ENCODE measurements around the gene BANP.
"Not testable (repeated sequence)": the region's sequence is repeated elsewhere in the genome, so short reads cannot be mapped to it uniquely, and the experiment has no call there.

The BANP gene

DNA sequence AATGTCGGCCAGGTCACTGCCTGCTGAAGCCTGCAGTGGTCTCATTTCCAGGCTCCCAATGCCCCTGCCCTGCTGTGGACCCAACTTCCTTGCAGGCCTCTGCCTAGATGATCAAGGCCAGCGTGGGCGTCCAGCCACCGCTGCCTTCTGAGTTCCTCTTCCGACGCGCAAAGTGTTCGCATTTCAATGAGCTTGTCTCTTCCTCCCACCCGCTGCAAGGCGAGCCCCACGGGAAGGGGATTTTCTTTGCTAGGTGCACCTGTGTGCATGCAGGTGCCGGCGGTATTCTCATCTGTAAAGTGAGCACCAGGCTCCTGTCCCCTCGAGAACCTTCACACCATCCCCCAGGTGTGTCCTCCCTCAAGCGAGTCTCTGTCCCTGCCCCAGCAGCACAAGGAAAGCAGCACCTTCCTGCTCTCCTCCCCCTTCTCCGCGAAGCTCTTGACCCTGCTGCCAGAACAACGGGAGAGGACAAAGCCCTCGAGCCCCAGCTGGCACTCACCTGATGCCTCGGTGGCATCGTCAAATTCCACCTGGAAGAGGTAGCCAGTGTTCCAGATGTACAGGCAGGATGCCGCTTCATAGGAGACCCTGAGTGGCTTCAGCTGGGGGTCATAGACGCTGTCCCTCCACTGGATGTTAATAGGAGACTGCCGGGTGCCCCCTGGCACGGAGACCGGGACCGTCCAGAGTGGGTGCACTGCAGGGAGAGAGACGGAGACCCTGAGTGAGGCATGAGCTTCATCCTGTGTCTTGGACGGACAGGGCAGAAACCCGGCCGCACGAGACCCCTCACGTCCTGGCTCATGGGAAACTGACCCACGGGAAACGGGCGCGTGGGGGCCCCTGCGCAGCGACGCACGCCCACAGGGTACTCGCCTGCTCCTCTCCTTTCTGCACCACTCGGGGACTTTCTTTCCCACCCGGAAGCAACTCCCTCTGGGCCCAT lies 24.7 kb upstream of the BANP start:
- DNase-seq: peak; percentile 48

DNA sequence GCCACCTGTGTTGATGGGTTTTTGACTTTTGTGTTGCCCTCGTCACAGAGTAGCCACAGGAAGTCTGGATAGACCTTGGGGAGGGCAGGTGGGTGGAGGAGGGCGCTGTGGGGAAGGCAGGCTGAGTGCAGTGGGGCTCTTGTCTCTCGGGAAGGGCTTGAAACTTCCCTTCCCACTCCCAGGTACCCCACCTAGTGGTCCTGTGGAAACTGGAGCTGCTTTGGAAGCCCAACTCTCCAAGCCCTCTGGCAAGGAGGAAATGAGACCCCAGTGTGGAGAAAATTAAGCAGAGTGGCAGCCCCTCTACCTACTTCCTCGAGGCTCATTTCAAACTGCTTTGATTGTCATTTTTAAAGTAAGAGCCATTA lies 24.1 kb upstream of the BANP start:
- DNase-seq: no peak

DNA sequence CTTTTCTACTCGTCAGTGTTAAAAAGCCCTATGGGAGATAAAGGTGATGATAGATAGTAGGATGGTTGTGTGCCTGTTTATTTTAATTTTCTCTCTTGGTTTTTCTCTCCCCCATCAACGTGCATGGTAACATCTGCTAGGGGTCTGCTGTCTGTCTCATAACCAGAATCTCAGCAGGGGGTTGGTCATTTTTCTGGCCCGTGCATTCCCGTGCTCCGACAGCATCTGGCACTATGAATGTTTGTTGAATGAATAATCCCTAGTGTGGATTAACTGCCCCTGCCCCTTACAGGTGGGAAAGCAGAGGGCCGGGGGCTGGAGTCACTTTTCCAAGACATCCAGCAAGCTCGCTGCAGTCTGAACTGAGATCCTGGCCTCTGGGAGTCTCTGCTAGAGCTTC lies 21.2 kb upstream of the BANP start:
- no peak for DNase-seq

DNA sequence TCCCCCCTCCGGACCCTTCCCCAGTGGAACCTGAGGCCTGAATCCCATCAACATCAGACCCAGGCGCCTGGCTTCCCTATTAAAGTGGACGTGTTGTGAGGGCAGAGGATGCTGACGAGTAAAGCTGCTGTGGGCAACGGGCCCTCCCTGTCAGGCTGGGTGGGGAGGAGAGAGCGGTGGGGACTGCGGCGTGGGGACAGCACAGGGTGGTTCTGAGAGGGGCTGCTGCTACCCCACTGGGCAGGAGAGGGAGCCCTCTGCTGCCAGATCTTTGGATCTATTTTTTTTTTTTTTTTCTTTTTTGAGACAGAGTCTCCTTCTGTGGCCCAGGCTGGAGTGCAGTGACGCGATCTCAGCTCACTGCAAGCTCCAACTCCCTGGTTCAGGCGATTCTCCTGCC lies 20.8 kb upstream of the BANP start:
- no peak for DNase-seq

DNA sequence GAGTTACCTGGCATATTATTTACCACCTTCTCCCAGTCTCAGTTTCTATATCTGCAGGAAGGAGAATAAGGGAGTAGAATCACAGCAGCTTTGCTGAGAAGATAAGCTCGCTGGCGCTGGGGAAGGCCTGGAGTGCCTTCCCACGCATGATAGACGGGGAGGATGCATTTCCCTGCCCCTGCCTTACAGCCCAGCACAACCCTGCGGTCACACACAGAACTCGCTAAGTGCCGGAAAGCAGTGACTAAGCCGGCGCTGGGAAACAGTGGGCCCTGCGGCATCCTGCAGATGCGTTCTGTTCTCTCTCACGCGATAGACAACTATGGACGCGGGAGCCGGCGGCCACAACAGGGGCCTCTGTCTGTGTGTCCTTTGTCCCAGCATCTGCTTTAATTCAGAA lies 19.7 kb upstream of the BANP start:
- DNase-seq: no peak

DNA sequence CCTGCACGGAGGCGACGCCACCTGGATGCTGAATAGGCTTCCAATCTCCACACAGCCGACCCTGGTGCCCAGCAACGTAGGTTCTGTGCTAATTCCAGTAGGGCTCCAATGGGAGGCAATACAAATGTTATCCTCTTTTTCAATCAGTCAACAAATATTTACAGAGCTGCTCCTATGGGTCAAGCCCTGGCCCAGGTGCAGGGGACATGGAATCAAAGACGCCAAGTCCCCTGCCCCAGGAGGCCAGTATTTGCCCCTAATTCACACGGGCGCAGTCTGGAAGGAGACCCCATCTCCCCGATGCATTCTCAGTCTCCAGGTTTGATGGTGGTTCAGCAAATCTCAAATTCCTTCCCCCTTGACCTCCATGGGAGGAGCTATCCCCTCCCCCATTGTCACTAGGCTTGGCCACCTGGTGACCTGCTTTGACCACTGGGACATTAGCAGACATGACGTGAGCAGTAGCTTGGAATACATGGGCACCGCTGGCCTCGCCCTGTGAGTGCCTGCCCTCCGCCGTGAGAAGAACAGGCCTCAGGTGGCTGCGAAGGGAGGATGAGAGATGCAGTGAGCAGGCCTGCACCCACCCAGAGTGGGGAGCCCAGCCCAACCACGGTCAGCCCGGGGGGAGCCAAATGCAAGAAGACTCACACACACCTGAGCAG lies 18.6 kb upstream of the BANP start:
- not testable (repeated sequence) for DNase-seq

DNA sequence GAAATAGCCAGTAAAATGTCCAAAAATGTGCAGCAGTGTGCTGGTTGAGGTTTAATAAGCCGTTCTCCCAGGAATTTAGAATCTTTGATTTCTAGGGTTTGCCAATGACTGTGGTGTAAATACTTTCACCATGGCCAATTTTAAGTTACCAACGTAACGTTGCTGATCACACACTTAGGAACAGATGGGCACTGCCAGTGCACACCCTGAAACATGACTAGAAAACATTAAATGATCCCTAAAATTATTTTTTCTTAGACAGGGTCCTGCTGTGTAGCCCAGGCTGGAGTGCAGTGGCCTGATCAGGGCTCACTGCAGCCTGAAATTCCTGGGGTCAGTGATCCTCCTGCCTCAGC lies 18.1 kb upstream of the BANP start:
- no peak for DNase-seq

DNA sequence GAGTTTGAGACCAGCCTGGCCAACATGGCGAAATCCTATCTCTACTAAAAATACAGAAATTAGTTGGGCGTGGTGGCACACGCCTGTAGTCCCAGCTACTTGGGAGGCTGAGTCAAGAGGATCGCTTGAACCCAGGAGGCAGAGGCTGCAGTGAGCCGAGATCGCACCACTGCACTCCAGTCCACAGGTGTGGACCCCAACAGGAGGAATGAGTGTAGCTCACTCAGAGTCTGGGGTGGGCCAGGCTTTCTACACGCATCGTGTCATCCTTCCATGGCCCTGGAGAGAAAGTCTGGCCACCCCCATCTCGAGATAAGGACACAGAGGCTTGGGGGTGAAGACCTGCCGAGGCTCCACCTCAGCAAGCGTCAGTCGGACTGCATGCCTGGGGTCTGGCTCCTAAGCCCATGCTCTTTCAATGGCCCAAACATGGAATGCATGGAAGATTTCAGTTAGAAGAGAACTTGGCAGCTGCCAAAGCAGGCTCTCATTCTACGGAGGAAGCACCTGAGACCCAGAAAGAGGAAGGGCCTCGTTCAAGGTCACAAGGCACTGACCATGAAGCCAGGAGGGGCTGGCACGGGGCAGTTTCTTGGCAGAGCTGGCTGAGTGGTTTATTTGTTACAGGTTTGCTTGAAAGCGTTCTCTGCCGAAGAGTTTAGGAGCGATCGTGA lies 16.3 kb upstream of the BANP start:
- DNase-seq: not testable (repeated sequence)

DNA sequence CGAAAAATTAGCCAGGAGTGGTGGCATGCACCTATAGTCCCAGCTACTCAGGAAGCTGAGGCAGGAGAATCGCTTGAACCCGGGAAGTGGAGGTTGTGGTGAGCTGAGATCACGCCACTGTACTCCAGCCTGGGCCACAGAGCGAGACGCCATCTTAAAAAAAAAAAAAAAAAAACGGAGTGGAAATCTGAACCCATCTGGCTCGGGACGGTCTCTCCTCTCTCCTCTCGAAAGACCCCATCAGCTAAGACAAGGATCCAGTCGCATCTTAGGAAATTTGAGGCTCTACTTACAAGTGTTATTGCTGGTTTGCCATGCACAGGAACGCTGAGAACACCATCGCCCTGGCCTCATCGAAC lies 15.2 kb upstream of the BANP start:
- not testable (repeated sequence) for DNase-seq

DNA sequence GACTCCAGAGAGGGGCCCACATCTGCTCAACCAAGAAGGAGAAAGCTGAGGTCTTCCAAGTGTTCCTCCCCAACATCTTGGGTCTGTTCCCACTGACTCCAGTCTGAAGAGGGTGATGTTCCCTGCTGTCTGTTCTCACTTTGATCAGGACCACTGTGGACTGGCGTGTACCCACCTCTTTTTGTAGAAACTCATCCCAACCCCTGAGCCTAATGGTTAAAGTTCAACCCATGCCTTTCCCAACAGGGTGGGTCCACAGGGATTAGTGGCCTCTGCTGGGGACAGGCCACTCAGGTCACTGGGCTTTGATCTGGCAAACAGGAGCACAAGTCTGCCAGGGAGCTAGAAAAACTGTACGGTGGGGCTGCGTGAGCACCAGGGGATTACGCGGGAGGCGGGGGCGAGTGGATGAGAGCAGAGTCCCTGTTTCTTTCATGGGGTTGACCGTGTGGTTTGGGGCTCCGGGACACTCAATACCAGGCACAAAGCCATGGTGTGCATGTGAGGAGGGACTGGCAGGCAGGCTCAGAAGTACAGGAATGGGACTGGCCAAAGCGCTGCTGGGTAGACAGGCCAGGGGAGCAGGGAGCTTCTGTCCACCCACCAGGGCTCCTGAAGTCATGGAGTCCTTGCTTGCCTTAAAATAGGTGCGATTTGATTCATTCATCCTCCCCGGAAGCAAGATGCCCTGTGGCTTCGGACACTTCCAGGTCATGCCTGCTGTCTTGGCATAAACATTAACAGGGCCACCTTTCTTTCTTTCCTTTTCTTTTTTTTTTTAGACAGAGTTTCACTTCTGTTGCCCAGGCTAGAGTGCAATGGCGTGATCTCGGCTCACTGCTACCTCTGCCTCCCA lies 14.6 kb upstream of the BANP start, which contains the start of gene CA5A:
TSS of gene CA5A (minus strand) at position 155 of the 856 bp plus-strand sequence. CDS start at position 76, 79 bp downstream.
- DNase-seq: no peak

DNA sequence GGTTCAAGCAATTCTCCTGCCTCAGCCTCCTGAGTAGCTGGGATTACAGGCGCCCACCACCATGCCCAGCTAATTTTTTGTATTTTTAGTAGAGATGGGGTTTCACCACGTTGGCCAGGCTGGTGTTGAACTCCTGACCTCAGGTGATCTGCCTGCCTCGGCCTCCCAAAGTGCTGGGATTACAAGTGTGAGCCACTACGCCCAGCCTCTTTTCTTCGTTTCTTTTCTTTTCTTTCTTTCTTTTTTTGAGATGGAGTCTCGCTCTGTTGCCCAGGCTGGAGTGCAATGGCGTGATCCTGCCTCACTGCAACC lies 14.0 kb upstream of the BANP start:
- DNase-seq: not testable (repeated sequence)

DNA sequence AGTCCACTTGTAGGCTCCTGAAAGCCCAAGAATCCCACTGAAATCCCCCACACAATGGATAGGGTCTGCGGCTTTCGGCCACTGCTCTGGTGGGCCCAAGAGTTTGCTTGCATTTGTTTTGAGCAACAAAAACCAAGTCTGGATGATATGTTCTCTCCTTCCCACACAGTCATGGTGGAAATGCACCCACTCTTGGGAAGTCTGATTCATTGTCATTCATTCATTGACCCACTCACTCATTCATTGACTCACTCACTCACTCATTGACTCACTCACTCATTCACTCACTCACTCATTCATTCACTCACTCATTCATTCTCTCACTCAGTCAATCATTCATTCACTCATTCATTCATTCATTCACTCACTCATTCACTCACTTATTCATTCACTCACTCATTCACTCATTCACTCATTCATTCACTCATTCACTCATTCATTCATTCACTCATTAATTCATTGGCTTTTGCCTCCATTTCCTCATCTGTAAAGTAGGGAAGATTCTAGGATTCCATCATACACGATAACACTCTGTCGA lies 12.8 kb upstream of the BANP start:
- no peak for DNase-seq

DNA sequence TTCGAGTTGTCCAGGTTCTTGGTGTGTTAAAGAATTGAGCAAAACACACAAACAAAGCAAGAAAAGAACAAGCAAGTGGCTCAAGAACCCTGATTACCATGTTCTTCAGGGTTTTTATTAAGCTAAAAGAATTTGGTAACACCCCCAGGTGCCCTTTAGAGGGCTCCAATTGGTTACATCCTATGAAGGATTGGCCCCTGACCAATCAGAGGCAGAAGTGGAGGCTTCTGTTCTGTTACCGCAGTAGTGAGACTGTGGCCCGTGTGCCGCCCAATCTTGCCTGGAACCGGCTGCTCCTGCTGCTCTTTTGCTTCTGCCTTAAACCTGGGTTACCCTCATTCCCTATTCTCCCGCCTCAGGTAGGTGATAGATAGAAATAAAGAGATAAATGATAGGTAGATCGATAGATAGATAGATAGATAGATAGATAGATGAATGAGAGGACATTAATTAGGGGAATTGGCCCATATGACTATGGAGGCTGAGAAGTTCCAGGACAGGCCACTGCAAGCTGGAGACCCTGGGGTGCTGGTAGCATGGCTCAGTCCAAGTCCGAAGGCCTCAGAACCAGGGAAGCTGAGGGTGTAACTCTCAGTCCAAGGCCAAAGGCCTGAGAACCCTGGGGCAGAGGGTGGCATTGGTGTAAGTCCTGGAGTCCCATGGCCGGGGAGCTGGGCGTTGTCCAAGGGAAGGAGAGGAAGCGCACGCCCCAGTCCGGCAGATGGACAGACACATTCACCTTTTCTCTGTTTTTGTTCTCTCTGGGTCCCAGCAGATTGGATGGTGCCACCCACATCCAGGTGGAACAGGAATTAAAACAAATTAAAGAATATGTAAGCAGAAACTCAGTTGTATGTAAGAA lies 11.4 kb upstream of the BANP start:
- no peak for DNase-seq

DNA sequence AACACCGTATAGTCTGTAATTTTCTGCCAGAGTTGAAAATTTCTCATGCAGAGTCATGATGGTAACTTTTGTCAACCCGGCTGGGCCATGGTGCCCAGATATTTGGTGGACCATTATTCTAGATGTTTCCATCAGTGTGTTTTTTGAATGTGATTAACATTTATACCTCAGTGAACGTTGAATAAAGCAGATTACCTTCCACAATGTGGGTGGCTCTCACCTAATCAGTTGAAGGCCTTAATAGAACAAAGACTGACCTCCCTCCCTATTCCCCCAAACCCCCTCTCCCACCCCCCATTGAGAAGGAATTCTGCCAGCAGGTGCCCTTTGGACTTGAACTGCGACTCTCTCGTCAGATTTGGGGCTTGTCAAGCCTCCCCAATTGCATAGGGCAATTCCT lies 8.6 kb upstream of the BANP start:
- no peak for DNase-seq

DNA sequence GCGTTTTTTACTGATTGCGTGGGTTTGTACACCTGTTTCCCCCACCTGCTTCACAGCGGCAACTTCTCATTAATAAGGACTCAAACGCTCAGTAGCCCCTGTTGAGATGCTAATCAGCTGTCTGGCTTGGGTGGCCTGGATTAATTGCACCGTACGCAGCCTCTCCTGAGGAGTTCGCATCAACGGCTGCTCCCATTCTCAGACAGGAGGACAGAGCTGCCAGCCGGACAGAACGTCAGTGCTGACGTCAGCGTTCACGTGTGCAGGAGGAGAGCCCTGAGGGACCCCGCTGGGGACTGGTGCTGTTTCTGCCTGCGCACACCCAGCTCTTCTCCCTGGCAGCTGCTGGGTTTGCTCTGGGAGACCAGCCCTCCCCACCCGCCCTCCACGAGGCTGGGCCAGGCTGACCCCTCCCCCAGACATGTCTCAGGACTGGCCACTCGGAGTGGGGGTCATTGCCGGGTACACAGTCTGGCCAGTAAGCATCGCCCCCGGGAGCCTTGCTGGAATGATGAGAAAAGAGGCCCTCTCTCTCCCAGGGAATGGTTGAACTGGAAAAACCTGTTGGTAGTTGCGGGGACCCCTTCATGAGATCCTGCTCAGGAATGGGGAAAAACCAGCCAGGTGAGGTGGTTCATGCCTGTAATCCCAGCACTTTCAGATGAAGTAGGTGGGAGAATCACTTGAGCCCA lies 5.7 kb upstream of the BANP start:
- DNase-seq: peak; percentile 74

DNA sequence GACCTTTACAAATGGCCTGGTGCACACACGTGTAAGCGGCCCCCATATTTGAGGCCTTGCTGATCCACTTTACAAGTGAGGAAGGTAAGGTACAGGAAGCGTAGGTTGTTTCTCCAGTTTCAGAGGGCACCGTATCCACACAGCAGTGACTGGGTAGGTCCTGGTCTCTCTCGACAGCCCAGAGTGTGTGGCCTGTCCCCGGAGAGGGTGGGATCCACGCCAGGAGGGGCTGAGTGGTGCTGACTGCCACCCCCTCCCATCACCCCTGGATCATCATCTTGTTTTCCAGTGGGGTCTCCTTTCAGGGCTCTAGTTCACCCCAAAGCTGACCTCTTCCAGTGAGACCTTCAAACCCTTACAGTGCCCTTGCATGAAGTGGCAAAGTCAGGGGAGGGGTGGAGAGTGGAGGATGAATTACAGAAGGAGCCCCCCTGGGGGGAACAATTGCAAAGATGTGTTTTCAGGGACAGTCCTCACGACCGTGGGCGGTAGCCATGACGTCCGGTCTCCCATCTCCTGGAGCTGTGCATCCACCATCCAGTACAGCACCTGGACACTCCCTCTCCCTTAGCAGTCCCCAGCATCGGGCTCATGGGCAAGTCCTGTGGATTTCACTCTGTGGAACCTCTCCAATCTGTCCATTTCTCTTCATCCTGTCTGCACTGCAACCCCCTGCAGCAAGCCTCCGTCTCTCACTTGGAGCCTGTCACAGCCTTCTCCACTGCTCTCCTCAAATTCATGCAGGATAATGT lies 4.5 kb upstream of the BANP start:
- no peak for DNase-seq

DNA sequence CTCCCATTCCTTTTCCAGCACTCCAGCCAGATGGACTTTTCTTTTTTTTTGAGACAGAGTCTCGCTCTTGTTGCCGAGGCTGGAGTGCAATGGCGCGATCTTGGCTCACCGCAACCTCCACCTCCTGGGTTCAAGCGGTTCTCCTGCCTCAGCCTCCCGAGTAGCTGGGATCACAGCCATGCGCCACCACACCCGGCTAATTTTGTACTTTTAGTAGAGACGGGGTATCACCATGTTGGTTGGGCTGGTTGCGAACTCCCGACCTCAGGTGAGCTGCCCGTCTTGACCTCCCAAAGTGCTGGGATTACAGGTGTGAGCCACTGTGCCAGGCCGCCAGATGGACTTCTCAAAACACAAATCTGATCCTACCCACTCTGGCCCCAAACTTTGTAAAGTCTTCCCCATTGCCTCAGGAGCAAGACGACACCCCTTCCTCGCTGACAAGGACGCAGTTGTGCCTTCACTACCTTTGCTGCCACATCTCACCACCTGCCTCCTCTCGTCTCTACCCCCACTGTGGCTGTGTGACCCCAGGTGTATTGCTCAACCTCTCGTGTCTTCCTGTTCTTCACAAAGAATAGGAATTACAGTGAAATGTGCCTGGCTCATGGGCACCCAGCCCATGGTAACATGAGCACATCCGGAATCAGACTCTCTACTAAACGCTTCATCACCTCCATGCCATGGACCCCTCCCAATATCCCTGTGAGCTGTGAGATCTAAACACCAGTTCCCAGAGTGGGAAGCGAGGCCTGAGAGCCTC lies 3.7 kb upstream of the BANP start:
- DNase-seq: no peak

DNA sequence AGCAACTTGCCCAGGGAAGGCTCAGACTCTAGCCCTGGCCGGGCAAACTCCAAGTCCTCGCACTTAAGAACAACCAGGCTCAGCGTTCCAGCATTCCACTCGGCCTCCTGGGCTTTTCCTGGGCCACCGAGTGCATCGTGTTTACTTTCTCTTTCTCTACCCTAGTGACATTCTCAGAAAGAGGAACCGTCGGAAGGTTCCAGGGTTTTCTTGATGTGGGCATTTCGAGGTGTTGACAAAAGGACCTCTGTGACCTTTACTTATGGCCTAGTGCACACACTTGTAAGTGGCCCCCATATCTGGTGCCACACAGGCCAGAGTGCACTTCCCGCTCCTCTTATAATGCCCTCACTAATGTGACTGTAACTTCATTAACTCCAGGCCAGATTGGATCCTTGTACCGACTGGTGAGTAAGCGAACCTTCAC lies 3.1 kb upstream of the BANP start:
- DNase-seq: no peak

DNA sequence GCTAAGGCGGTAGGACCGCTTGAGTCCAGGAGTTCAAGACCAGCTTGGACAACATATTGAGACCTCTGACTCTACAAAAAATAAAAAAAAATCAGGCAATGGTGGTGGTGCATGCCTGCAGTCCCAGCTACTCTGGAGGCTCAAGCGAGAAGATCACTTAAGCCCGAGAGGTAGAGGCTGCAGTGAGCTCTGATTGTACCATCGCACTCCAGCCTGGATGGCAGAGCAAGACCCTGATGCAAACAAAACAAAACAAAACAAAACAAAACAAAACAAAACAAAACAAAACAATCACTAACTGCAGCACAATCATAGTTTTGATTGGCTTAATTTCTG lies 2.5 kb upstream of the BANP start:
- DNase-seq: no peak
